Stimulated activated CD4-positive, alpha-beta T cell treated with anti-CD3 and anti-CD28 coated beads, Interleukin-2, amount 100 ng/mL, for 4 hours (primary cell): ENCODE data around the gene PIGC.
"Not testable (repeated sequence)": the region's sequence is repeated elsewhere in the genome, so short reads cannot be mapped to it uniquely, and the experiment has no call there.

Experiments
- DNase-seq: peaks from one replicate; pipeline ENCODE4 v3.0.0-alpha.2; 2020; ENCODE audit warnings: low read depth

Gene PIGC

DNA sequence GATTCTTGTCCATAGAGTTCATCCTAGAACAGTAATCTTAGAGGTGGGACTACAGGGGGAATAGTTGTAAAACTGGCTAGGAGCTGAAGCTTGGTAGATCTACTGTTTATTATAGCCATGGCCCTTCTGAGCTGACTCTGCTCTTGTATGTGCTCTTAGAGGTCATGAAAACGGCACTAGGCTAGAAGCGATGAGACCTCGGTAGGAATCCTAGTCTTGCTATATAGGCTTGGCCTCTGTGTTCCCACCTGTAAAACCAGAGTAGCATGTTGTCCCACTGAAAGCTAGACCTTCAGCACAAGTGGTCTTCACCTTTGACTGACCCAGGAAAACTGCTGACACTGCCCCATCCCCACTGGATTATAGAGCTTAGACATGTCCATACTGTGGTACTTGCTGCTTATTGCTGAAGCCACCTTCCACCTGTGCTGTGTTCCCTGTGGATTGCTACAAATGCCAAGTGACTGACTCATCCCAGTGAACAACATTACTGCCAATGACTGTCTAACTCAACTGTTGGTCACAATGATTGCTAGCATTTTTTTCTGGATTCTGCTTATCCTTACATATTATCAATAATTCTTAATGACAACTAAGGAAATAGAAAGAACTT lies 23.0 kb upstream of the PIGC start:
- DNase-seq, result no peak

DNA sequence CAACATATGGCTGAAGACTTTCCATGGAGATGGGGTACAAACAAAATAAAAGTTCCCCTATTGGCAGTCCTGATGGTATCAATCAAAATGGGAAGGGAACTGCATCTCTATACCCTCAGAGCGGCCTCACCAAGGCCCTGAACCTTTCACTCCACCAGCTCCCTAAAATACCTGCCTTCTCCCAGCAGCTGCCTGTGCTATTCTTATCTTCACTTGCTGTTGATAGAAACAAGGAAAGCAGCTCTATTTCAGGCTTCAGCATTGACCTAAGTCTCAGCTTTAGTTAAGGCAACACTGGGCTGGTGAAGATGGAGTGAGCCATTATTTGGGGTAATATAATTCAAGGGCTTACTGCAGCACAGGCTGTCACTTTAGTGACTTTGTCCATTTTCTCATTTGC lies 21.7 kb upstream of the PIGC start:
- no peak for DNase-seq

- DNase-seq, result no peak
Measured at GRCh38 chr1:172460887-172461315, 17.0 kb upstream of the PIGC start.

DNA sequence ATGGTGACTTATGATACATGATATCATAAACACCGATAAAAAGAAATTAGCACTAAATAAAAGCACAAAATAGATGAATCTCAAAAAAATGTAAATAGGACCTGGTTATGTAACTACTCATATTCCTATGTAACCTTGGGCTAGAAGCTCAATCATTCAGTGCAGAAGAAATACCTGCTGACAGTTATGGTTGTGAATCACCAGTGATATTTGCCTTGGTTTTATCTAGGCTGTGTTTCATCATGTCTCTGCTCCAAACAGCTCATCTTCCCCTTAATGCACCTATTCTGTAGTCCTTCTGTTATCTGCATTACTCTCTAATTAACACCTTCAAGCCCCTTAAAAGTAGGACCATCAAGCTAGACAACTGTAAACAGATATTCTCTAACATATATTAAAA lies 16.3 kb upstream of the PIGC start:
- no peak for DNase-seq

GRCh38 chr1:172457479-172458130 lies 13.7 kb upstream of the PIGC start:
- no peak for DNase-seq

GRCh38 chr1:172456344-172456769 lies 12.5 kb upstream of the PIGC start:
- DNase-seq, result no peak

DNA sequence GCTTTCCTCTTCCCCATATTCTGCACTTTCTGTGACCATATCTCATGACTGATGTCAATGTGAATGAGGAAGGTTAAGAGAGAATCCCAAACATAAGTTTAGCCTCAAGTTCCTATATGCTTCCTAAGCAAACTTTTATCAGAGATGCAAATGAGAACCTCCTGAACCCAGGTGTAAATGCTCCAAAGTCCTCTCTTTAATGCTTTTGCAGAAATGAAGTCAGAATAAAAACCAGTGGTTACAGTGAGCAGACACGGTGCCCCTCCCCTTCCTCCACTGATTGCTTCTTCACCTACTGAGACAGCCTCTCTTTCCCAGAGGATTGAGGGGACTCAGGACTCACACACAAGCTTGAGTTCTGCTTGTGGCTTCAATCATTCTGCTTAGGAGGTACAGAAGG lies 11.6 kb upstream of the PIGC start:
- no peak for DNase-seq

- no peak for DNase-seq
Measured at GRCh38 chr1:172453607-172454006, 9.7 kb upstream of the PIGC start.

- DNase-seq, result no peak
Measured at GRCh38 chr1:172453153-172453545, 9.3 kb upstream of the PIGC start.

DNA sequence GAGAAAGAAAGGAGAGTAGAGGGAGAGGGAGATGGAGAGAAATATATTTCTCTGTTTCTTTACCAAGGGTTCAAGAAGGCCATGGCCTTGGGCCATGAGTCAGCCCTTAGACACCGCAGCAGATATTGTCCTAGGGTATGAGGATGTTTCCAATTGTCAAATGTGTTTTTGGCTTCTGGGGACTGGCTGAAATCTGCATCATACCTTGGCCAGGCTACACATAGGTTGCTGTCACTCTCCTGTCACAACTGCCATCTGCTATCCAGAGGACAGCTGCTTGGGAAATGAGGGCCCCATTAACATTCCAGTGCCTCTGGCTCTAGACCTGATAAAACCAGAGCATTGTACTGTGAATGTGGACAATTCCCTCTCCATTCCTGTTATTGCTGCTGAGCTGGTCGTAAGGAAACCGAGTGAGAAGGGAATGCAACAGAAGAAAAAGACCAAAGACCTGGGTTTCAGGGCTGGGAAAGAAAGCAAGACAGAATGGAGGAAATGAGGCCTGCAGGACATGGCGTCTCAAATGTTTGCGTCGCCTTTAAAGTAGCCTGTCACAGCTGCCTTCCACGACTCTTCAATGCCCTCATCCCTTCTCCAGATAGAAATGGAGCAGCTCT lies 8.8 kb upstream of the PIGC start:
- DNase-seq, result no peak

GRCh38 chr1:172451002-172451443 lies 7.2 kb upstream of the PIGC start:
- no peak for DNase-seq

DNA sequence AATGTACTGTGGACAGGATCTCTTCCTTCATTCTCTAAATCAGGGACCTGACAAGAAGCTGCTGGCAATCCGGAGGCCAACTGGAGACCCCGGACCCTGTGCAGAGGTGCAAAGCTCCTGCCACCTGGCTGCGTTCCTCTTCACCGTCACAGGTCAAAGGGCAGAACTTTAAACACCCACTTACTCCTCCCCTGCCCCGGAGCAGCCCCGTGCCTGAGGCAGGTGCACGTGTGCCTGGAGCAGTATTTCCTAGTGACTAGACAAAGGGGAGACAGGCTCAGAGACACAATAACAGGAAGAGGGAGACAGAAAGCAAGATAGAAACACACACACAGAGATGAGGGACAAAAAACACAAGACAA lies 6.6 kb upstream of the PIGC start:
- DNase-seq, result no peak

GRCh38 chr1:172449585-172450523 lies 6.0 kb upstream of the PIGC start:
- DNase-seq, result no peak

- DNase-seq, result no peak
Measured at GRCh38 chr1:172448995-172449584, 5.2 kb upstream of the PIGC start.

GRCh38 chr1:172447641-172448040 lies 3.8 kb upstream of the PIGC start:
- DNase-seq, result no peak

DNA sequence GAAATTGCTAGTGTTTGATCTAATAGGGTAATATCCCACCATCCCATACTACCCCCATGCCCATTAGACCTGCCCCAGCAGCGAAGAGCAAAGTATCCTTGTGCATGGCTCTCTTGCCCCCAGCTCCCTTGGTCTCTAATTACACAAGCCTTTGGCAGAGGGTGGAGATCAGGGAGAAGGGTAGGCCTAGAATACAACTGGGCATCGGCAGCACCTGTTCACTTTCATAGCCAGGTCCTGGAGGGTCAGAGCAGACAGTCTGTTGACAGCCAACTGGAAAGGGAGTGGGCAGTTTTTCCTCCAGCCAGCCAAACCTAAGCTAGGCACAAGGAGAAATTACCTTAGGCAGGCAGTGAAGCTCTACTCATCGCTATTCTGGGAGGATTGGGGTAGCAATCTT lies 2.7 kb upstream of the PIGC start:
- no peak for DNase-seq

DNA sequence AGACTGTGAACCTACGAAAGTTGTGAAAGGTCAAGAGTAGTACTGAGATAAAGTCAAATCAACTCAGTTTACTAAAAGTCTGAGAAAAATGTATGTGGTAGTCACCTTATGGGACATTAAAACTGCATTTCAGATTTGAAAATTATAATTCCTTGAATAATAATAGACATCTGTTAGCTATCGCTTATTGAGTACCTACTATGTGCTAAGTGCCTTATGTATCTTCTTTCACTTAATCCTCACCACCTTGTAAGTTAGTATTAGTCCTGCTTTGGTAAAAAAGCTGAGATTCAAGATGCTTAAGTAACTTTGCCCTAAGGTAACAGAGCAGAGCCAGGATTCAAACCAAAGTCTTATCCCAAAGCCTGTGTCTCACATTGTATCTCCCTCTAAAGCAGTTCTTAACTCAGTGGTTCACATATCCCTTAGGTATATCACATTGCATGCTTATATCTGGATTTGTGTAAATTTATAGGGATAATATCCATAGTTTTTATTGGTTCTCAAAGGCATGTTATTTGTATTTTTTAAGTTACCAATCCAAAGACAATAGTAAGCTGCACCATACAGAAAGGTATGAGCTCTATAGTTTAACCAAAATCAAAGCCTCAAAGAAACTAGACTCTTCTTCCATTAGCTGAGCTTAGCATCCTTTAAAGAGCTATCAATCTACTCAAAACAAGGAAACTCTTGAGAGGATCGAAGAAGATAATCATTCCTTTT lies 865 bp downstream of the PIGC start:
- no peak for DNase-seq

- no peak for DNase-seq
Measured at GRCh38 chr1:172442404-172442803, 1.5 kb downstream of the PIGC start.

GRCh38 chr1:172437183-172437582 lies 6.7 kb downstream of the PIGC start:
- DNase-seq, result not testable (repeated sequence)

DNA sequence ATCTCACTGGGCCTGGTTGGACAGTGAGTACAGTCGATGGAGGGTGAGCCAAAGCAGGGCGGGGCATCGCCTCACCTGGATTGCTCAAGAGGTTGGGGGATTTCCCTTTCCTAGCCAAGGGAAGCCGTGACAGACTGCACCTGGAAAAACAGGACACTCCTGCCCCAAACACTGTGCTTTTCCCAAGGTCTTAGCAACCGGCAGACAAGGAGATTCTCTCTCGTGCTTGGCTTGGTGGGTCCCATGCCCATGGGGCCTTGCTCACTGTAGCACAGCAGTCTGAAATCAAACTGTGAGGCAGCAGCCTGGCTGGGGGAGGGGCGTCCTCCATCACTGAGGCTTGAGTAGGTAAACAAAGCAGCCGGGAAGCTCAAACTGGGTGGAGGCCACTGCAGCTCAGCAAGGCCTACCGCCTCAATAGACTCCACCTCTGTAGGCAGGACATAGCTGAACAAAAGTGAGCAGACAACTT lies 12.1 kb downstream of the PIGC start:
- no peak for DNase-seq

DNA sequence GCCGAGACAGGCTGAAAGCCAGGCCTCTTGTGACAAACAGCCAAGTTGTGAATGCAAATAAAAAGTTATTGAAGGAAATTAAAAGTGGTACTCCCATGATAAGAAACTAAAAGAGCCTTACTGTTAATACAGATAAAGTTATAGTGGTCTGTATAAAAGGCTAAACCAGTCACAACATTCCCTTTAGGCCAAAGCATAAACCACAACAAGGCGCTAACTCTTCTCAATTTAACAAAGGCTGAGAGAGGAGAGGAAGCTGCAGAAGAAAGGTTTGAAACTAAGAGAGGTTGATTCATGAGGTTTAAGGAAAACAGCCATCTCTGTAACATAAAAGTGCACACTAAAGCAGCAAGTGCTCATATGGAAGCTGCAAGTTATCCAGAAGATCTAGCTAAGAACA lies 12.7 kb downstream of the PIGC start:
- DNase-seq, result no peak

DNA sequence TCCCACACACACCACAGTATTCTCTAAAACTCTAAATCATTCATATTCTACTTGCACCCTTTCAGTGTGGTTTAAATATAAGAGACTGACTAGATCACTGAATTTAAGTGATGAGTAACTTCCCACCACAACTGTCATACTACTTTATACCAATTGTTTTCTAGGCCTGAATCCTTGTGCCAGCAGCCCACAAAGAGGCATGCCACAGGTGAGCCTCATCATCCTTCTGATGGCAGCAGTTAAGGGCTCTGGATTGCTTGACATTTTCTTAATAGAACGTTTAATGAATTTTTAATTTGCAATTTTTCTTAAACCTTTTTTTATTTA lies 13.8 kb downstream of the PIGC start:
- no peak for DNase-seq
